ENCODE measurements around the gene RACGAP1.

The RACGAP1 gene

DNA sequence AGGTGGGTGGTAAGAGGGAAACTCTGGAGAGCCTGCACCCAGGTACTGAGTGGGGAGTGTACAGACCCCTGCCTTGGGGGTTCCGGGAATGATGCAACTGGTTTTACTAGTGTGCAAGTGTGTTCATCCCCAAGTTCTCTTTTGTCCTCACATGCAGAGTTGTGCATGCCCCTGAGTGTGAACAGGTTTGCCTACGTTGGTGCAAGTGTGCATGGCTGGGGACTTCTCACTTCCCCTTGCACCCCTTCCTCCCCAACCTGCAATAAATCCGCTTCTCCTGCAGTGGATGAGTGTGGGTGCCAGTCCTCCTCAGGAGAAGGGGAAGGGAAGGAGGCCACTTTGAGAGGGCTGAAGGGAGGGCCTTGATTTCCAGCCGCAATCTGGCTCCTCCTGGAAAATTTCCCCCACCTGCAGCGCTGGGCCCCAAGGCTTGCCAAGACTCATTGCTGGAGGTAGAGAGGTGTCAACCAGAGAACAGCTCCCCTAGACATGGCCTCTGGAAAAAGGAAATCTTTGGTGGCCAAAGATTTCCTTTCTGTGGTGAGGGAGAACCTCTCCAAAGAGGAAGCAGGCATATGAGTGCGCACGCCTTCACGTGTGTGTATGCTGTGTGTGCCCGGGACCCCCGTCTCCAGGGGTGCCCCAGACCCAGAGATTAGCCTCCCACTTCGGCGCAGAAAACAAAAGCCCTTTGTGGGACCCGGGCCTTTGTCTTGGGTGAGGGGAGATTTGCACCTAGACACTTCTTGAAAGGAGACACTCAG is 69.2 kb downstream of the RACGAP1 start:
- no peak for DNase-seq

- DNase-seq: no peak
Observed at GRCh38 chr12:49954863-49955830, 70.1 kb downstream of the RACGAP1 start.

DNA sequence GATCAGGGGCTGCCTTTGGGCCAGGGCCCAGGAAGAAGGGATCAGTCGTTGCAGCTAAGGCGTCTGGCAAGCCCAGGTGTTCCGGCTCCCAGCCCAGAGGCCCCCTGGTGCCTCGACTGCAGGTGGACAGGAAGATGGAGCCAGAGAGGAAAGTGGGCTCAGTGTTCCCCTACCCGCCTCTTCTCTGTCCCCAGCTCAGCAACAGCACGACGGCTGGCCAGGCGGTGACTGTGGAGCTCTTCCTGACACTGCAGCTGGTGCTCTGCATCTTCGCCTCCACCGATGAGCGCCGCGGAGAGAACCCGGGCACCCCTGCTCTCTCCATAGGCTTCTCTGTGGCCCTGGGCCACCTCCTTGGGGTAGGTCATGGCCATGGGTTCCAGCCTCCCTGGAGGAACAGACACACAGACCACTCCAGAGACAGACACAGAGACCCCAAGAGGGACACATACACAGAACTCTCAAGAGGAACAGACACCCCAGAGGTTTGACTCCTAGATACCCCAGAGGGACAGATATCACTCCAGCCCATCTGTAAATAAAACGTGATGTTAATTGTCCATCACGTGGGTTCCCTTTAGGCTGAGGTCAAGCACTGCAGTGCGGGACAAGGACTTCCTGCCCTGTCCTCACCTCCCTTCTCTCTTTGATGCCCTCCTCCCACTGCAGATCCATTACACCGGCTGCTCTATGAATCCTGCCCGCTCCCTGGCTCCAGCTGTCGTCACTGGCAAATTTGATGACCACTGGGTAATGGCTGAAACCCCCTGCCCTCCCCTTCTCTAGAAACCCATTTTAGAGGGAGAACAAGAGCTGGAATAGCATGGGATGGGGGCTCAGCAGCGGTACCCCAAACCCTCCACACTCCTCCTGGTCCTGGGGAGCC is 71.1 kb downstream of the RACGAP1 start:
- no peak for DNase-seq

GRCh38 chr12:49953151-49953550 is 72.1 kb downstream of the RACGAP1 start:
- DNase-seq: no peak

GRCh38 chr12:49952391-49953055 is 72.8 kb downstream of the RACGAP1 start:
- DNase-seq: no peak

DNA sequence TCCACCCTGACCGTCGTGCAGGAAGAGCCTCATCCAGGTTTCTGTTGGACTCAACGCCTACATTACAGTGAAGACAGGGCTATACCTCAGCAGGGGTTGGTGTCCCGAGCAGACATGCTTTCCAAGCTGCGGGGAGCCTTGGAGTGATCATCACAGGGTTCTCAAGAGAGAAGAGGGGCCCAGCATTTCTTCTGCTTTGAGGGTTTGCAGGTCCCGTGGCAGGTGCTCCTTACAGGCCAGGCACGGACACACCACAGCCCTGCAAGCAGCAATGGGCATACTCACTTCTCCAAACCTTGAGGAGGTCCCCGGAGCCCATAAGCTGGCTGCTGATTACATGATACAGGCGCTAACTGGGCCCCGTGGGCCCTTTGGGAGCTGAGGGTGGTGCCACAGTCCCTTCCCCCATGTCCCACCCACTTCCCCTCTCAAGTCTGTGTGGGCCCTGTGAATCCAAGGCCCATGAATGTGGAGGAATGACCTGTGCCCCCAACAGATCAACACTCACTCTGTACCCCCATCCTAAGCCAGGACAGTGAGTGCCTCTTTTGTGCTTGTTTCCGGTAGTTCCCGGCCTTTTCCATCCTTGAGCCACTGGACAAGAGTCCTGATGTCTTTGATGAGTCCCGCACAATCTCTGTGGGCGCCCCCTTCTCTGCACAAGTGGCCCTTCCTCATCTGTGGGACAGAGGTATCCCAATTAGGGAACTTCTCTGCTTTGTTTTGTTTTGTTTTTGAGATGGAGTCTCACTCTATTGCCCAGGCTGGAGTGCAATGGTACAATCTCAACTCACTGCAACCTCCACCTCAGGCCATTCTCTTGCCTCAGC is 73.7 kb downstream of the RACGAP1 start:
- no peak for DNase-seq

- DNase-seq: no peak
Observed at GRCh38 chr12:49950273-49951251, 74.7 kb downstream of the RACGAP1 start, which contains the start of gene AQP2. TSS of gene AQP2 (plus strand) at chr12:49950737. CDS start at chr12:49950831, 94 bp downstream.

DNA sequence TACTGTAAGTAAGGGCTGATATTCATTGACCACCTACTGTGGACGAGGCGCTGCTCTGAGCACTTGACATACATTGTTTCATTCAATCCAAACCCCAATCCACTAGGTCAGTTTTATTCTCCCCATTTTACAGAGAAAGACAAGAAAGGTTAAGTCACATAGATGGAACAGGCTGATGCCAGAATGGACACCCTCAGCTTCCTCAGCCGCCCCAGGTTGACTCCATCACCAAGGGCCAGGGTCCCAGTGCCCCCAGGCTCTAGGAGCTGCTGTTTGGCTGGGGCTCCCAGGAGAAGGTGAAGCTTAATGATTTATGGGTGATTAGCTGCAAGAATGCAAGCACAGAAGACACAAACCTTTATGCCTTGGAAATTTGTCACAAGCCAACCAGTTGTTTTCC is 75.4 kb downstream of the RACGAP1 start:
- no peak for DNase-seq

DNA sequence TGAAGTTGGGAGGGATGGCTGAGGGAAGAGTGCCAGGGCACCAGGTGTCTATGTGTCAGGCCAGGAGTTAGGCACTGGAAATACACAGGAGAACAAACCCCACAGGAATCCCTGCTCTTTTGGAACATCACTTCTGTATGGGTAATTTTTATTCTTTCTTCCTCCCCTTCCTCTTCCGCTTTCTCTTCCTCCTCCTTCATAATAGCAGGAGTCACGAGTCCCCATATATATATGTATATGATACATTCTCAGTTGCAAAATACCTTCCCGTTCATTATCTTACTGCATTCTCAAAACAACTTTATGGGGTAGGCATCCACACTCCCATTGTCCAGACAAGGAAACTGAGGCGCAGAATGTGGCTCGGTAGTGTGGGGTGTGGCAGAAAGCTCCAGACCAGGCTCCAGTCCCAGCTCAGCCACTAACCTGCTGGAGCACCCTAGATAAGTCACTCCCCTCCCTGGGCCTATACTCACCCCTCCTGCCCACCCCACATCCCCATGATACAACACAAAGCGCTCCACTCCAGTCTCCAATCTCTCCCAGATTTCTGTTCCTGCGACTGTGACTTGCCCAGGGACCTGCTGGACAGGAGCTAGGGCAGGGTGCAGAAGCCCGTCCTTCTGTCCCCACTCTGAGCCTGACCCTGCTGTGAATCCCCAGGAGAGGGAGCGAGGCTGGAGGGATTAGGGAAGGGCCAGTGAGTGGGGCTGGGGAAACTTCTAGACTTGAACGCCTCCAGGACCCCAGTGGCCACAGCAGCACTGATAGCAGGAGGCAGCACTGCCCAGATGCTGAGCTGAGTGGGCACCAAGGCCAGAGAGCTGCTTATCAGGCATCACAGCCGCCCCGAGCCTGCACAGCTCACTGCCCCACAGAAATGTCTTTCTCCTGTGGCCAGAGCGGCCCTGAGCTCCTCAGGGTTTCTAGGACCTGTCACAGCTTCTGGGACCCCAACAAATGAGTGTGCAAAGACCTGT is 76.1 kb downstream of the RACGAP1 start:
- DNase-seq: no peak

DNA sequence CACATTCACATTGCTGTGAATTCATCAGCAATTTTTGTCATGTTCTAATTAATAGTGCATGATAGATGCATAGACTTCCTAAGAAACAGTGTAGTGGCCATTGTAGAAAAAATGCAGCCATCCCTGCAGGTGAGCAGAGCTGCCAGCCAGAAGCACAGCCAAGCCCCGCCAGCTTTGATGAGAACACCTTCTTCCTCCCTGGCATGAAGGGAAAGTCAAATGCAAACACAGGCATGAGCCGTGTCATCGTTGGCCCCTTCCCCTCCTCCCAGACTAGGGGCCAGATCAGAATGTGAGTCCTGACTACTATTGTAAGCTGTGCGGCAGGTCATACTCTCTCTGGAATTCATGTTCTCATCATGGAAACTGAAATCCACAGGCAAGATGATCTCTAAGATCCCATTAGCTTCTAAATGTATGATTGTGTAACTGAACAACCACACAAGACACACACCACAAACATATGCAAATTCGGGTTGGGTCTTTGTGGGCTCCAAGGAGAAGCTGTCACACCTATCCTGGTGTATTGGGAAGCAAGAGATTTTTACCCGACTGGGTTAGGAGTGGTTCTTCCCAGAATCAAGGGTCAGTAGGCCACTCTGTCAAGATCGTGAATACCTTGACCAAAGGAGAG is 77.6 kb downstream of the RACGAP1 start:
- no peak for DNase-seq

DNA sequence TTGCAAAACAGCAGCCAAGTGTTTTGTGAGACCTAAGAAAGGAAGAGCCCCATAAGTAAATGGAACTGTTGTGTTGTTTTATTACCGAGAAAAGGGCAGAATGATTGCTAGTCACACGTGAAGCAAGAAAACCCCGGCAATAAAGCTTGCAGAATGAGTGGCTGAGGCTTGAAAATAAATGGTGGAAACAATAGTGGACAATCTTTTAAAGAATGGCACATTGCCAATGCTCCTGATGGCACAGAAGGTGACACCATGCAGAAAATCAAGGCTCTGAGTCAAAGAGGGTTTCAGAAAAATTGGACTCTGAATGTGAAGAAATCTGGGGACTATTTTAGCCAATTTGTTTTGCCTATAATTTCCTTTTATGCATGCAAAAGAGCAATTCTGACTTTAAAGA is 78.8 kb downstream of the RACGAP1 start:
- no peak for DNase-seq

DNA sequence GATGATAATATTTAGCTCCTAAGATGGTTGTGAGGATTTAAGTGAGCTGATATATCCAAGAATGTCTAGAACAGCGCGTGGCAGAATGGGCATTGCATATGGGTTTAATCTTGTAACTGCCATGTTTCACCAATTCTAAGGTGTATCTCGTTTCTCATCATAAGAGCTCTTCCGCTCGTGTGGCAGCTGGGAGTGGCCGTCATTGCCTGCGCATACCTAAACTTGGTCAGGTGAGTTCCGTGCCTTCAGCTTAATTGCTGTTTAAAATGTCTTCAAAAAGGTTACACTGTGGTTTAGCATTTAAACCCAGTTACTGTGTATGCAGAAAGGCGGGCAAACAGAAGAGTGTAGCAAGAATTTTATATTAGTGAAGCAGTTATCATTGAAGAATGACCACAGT is 79.2 kb downstream of the RACGAP1 start:
- no peak for DNase-seq

DNA sequence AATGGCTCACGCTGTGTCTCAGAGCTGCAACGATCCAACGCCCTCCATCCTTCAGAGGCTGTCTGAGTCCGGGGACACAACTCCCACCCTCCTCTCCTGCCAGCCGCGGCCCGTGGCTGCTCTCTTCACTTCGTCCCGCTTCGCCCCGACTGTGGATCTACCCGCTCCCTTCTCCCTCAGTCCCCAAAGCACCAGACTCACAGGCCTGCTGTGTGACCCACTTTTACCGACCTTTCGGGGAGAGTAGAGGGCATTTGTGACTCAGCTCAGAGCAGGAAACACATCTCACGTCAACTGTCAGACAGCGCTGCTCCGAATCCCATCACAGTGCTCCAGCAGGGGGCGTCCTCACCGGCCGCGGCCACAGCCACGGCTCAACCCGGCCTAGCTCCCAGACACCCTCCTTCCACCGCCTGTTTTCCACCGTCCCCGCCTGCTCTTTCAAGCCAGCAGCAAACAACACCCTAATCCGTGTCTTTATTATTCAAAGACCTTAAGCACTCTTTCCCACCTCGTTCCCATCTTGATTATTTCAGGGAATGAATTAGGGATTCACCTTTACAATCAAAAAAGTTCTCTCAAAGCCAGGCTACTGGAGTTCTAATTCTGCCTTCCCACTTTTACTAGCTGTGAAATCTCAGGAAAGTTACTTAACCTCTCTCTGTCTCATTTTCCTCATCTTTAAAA is 79.8 kb downstream of the RACGAP1 start:
- DNase-seq: peak; percentile 85

DNA sequence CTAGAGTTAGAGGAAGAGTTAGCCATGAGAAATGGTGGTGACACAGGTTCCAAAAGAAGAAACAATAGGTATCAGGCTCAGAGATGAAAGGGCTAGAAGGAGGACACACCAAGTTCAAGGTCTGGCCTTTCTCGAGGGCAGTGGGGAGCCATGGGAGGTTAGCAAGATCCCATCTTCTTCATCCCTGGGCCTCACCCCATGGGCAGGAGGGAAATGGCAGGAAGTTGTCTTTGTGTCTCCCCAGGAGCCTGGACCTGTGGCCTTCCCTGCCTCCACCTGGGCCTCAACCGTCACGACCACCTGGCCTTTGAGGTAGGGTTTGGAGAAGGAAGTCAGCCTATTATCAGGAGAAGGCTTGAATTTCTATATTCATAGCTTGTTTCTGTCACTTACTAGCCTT is 80.6 kb downstream of the RACGAP1 start:
- DNase-seq: no peak

GRCh38 chr12:49944046-49944445 is 81.2 kb downstream of the RACGAP1 start:
- no peak for DNase-seq

DNA sequence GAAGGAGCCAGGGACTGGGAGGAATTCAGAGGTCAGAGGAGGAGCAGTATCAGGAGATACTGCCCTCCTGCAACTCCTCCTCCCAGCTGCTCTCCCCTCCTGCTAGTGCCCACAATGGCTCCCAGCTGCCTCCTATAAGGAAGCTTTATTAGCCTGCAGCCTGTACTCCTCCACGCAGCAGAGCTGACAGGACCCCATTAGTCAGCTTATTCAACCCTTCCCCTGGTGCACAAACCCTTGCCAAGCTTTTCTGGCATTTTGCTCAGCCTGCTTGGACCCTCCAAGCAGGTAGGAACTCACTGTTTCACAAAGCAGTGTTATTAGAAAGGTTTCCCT is 81.7 kb downstream of the RACGAP1 start:
- no peak for DNase-seq

DNA sequence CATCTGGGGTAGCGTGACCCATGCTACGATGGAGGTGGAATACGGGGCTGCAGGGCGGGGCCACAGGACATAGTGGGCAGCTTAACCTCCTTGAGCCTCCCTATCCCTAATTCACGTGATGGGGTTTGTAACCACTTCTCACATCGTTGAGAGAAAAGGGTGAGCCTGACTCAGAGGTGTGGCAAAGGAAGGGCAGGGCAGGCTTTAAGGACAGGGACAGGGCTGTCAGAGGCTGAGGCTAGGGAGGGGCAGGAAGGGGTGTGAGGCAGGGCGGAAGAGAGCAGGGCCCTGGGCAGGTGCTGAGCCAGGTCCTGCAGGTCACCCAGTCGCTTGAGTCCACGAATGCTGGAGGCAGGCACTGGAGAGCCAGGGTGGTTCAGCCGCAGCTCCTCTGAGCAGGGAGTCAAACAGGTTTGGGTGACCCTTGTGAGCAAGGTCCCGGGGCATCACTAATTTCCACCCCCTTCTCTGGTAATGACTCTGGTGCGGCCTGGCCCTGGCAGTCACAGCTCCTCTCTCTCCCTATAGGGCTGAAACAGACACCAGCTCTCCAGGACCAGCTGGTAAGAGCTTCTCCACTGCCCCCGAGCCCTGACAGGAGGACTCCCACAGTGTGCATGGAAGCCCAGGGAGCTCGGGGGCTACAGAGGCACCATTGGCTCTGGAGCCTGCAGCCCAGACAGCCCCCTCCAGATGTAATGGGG is 82.2 kb downstream of the RACGAP1 start:
- no peak for DNase-seq

Measured in right kidney (tissue), 1 donor.